ENCODE results near the gene ADAM30.

Gene ADAM30

GRCh38 chr1:119906927-119907652 lies 10.8 kb upstream of the ADAM30 start:
- DNase-seq = no peak

- no peak for DNase-seq
Observed at GRCh38 chr1:119903443-119903835, 7.1 kb upstream of the ADAM30 start.

DNA sequence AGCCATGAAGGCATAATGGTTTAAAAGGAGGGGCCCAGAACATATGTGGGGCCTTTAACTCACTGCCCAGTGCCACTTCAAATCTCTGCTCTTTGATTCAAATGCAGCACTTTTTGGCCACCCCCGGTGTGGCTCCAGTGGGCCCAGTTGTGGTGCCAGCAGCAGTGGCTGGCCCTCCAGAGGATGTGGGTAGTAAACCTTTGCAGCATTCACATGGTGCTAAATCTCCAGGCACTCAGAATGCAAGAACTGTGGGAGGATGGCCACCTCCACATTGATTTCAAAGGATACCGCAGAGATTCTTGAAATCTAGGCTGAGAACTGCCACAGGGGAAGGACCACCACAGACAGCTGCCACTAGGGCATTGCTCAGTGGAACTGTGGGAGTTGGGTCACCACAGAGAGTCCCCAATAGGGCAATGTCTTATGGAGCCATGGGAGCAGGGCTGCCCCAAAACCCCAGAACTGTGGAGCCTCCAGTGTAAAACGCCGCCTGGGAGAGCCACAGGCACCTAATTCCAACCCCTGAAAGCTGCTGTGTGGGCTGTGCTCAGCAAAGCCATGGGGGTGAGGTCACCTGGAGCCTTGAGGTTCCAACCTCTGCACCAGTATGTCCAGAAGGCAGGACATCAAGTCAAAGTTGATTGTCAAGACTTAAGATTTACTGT lies 6.6 kb upstream of the ADAM30 start:
- no peak for DNase-seq

GRCh38 chr1:119898981-119899720 lies 2.8 kb upstream of the ADAM30 start:
- DNase-seq = no peak

DNA sequence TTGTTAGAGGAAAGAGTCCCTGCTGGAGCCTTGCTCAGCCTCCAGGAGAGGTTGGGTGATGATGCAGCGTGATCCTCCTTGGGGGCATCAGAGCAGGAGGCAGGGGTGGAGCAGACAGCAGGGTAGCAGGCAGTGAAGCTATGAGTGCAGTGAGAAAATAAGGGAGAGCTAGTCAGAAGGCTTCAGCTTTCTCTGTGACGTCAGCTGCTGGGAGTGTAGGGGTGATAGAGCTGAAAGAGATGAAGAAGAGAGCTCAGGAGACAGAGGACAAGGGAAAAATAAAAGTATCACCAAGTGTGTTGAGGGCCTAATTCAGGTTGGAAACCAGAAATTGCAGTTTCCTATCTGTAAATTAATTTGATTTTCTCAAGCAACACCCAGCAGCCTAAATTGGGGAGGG lies 2.2 kb upstream of the ADAM30 start:
- DNase-seq = no peak

GRCh38 chr1:119895102-119895501 lies 1.2 kb downstream of the ADAM30 start:
- no peak for DNase-seq

DNA sequence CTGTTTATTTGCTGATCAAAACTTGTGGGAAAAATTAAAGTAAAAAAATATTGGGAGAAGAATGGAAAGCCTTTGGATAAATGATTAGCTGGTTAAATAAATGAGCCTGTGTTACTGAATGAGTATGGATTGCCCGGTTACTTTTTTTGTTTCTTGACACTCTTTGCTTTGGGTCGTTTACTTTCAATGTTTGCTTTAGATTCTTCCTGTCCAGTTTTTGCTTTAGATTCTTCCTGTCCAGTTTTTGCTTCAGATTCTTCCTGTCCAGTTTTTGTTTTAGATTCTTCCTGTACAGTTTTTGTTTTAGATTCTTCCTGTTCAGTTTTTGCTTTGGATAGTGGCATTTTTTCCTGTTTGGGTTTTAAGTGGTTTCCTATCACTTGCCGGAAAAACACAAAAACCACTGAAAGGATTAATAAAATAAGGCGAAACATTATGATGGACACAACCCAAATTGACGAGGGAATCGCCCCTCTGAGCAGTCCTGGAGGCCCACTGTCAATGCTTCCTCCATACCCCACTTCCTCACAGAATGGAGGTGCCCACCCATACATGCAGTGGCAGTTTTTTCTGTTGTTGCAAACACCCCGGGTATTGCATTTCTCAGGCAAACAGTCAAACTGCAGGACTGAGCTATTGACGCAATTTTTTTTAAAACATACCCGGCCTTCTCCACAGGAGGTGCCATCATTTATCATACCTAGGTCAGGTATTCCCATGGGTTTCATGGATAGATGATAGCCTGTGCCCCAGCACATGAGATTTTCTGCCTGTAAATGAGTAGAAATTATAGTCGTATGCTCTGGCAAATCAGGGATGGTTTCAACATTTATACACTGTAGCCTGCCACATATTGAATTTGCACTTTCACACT lies 2.3 kb downstream of the ADAM30 start:
- DNase-seq = no peak

DNA sequence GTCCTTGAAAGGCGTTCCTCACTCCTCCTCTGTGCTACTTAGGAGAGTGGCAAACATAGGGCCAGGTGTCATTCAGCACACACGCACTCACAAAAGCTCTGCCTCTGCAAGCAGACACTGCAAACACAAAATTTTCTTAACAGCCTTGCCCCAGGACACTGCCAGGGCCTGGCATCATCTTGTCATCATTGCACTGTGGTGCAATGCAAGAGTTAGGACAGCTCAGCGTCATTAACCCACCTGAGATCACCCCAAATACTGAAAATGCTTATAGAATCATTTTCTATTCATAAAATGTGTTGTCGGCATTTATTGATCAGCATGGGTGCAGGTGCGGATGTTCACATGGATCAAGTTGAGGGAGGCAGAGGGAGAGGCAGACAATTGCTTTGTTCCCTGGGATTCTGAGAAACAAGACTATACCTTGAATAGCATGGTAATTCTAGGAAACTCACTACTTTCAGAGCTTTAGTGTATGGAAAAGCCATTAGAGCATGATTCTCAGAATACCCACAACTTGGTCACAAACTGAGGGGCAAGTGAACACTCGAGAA lies 3.0 kb downstream of the ADAM30 start:
- DNase-seq = no peak

- DNase-seq = no peak
Observed at GRCh38 chr1:119891386-119891785, 4.9 kb downstream of the ADAM30 start.

DNA sequence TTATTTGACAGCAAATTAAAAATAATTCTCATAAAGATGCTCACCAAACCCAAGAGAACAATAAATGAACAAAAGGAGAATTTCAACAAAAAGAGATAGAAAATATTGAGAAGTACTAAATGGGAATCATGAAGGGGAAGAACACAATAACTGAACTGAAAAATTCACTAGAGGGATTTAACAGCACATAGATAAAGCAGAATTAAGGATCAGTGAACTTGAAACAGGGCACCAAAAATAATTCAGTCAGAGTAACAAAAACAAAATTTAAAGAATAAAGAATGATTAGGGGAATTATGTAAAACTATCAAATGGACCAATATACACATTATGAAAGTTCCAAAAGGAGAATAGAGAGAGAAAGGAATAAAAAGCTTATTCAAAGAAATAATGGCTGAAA lies 7.8 kb downstream of the ADAM30 start:
- DNase-seq = no peak

- DNase-seq = no peak
Observed at GRCh38 chr1:119887427-119887826, 8.9 kb downstream of the ADAM30 start.

DNA sequence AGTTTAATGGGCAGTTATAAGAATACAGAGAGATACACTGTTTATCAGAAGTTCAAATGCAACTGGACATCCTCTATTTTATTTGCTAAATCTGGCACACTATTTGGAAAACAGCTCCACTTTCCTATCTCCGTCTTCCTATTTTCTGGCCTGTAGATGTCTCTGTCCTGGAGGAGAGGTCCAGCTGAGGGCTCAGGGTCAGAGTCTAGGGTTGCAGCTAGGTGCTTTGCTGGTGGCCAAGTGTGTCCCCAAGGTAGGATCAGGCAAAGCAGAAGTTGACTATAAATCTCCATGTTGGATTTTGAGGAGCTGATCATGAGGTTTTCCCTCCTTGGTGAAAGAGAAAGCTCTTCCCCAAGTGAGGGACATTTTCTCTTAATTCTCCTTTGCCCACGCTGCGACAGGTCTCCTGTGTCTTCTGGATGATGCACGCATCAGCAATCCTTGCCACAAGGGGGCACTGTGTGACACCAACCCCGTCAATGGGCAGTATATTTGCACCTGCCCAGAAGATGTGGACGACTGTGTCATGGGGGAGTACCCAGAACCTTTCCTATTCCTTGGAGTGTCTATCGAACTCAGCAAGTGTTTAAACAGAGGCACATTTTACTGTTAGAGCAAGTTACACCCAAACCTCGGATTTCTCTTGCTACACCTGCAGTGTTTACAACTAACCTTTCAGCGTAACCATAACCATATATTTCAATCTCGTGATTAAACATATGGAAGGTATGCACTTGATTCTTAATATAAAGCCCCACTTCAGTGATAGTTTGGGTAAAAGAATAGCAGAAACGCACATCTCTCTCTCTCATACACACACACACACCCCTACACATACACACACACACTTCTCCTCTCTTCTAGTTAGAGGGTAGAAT lies 10.2 kb downstream of the ADAM30 start:
- DNase-seq = peak; percentile 29

GRCh38 chr1:119884711-119885110 lies 11.6 kb downstream of the ADAM30 start:
- DNase-seq = no peak

DNA sequence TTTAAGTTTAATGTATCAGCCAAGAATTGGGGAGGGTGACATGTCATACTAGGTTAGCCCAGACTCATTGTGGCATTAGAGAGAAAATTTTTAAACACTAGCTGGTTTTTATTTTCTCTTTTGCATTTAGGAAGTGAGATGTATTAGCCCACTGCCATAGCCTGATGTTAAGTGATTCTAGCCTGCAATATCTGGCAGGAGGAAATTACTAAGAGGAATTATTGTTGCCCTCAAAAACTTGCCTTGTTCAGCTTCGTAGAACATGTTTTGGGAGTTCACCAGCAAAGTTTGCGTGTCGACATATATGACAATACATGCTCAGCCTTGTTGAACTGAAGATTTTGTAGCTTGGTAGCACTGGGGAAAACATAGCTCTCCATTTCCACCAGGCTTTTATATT lies 12.5 kb downstream of the ADAM30 start:
- DNase-seq = no peak

DNA sequence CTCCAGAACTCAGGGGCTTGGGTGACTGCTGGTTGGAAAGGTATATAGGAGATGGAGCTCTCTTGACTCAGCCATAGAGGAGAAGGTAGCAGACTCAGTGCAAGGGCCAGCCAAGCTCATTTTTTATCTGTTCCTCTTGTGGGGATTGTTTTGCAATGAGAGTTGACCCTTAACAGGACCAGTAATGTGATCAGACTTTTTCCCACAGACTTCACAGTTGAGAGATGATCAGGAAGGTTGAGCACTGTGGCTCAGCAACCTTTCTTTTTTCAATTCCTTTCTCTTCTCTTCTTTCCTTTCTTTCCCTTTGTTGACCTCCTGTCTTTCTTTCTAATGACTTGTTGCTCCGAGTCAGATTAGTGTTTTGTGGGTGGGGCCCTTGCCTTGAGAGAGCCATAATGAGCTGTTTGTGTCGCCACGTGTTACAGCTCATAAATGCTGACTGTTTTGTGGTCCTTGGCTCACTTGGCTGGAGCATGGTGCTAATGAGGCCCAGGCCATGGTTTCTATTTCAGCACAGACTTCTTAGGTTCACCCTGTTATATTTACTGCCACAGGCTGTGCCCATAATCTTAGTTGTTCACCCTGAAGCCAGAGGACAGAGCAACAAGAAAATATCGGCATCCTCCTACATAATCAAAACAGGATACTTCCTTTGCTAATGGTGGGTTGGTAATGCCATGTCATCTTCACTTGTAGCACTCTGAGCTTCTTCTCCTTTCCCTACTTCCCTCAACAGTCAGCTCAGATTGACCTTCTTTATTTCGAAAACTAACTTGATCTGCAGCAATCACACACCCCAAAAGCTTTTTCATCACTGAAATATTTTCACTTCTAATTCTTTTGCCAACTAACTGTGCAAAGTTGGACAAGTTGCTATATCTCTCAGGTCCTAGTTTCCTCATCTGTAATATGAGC lies 13.9 kb downstream of the ADAM30 start:
- no peak for DNase-seq

- DNase-seq = no peak
Observed at GRCh38 chr1:119879510-119880434, 16.5 kb downstream of the ADAM30 start.

- DNase-seq = no peak
Observed at GRCh38 chr1:119878171-119878570, 18.1 kb downstream of the ADAM30 start.

GRCh38 chr1:119874186-119874585 lies 22.1 kb downstream of the ADAM30 start:
- DNase-seq = no peak

All from activated CD4-positive, alpha-beta T cell treated with anti-CD3 and anti-CD28 coated beads for 1 hour (primary cell).